Tibial nerve (tissue), 4 donors: ENCODE results near the gene IL20.

Experiments used
- EP300 ChIP-seq, 2 donors: sonication (generic); formaldehyde crosslinking; IDR thresholded peaks; one replicate each; pipeline ENCODE4 v1.6.1; 2017; ENCODE audit warnings: antibody characterized with exemption in 2 of 2, mild to moderate bottlenecking in 1 of 2
- POLR2A ChIP-seq, 2 donors: fragments of 450-650 bp; IDR thresholded peaks; one replicate each; pipeline ENCODE4 v1.6.1; 2017; ENCODE audit warnings: antibody characterized with exemption in 2 of 2, mild to moderate bottlenecking in 2 of 2, moderate library complexity in 2 of 2
- TF ChIP-seq, protein P1 (sequence below), 5 experiments: fragments of 200-600 bp in 3 of 5; fragments of 450-650 bp in 2 of 5; sonication (generic) in 3 of 5; IDR thresholded peaks; one replicate each; pipeline ENCODE4 v1.5.1; 2016 to 2019; ENCODE audit warnings: antibody characterized with exemption in 5 of 5, mild to moderate bottlenecking in 3 of 5, moderate library complexity in 2 of 5

DNA sequence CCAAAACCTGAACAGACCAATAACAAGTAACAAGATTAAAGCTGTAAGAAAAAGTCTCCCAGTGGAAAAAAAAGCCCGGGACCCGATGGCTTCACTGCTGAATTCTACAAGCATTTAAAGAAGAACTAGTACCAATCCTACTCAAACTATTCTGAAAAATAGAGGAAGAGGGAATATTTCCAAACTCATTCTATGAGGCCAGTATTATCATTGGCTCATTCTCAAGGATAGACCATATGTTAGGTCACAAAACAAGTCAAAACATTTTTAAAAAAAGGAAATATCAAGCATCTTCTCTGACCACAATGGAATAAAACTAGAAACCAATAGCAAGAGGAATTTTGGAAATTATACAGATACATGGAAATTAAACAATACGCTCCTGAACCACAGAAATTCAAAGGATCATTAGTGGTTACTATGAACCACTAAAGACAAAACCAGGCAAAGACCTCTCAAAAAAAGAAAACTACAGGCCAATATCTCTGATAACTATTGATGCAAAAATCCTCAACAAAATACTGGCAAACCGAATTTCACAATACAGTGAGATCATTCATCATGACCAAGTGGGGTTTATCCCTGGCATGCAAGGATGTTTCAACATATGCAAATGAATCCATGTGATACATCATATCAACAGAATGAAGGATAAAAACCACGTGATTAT is 13.9 kb upstream of the IL20 start:
- no peak for TF ChIP-seq EP300 (IDR thresholded peaks at IDR 0.05)
- no peak for TF ChIP-seq POLR2A (IDR thresholded peaks at IDR 0.05)
- TF ChIP-seq, protein P1, sequence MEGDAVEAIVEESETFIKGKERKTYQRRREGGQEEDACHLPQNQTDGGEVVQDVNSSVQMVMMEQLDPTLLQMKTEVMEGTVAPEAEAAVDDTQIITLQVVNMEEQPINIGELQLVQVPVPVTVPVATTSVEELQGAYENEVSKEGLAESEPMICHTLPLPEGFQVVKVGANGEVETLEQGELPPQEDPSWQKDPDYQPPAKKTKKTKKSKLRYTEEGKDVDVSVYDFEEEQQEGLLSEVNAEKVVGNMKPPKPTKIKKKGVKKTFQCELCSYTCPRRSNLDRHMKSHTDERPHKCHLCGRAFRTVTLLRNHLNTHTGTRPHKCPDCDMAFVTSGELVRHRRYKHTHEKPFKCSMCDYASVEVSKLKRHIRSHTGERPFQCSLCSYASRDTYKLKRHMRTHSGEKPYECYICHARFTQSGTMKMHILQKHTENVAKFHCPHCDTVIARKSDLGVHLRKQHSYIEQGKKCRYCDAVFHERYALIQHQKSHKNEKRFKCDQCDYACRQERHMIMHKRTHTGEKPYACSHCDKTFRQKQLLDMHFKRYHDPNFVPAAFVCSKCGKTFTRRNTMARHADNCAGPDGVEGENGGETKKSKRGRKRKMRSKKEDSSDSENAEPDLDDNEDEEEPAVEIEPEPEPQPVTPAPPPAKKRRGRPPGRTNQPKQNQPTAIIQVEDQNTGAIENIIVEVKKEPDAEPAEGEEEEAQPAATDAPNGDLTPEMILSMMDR (IDR thresholded peaks at IDR 0.05) = no peak
